Bronchial epithelial cell (primary cell): ENCODE results near the gene SDHAF2. TPM values are rescaled to one million over a fixed set of nuclear protein-coding genes. Genes with fewer than 3 reads are reported as not detected.

Experiments
- DNase-seq: peaks from one replicate; pipeline ENCODE4 v3.0.0-alpha.2; 2010; ENCODE audit warnings: low read depth
- FAIRE-seq: peaks from 2 replicates; lab custom pipeline; 2011; peaks lifted over from hg19 to GRCh38; lab: Jason Lieb, UNC
- H3K27me3 ChIP-seq: 2 replicates; pipeline ENCODE4 v1.5.1; 2011; ENCODE audit warnings: low read length; ENCODE audit not compliant: control insufficient read depth, insufficient read depth
- H3K36me3 ChIP-seq: 2 replicates; pipeline ENCODE4 v1.5.1; 2011; ENCODE audit warnings: low read length; ENCODE audit not compliant: control insufficient read depth, insufficient read depth
- H3K4me3 ChIP-seq: 2 replicates; pipeline ENCODE4 v1.5.1; 2011; ENCODE audit warnings: mild to moderate bottlenecking, low read depth, low read length, control low read depth
- total RNA-seq: library from RNA; depleted of rRNA; stranded (reverse); fragments of >200 nt; gene quantifications from 2 replicates; pipeline ENCODE4 v1.2.1, GENCODE V29; 2014
- TF ChIP-seq, protein P1 (sequence below): IDR thresholded peaks from 2 replicates; pipeline ENCODE4 v1.5.1; 2011; ENCODE audit warnings: mild to moderate bottlenecking, moderate library complexity, low read length, control low read depth, inconsistent platforms; ENCODE audit not compliant: insufficient read depth, severe bottlenecking

SDHAF2 gene
- total RNA-seq, 1 donor from 2014 or later: 35.3 TPM

DNA sequence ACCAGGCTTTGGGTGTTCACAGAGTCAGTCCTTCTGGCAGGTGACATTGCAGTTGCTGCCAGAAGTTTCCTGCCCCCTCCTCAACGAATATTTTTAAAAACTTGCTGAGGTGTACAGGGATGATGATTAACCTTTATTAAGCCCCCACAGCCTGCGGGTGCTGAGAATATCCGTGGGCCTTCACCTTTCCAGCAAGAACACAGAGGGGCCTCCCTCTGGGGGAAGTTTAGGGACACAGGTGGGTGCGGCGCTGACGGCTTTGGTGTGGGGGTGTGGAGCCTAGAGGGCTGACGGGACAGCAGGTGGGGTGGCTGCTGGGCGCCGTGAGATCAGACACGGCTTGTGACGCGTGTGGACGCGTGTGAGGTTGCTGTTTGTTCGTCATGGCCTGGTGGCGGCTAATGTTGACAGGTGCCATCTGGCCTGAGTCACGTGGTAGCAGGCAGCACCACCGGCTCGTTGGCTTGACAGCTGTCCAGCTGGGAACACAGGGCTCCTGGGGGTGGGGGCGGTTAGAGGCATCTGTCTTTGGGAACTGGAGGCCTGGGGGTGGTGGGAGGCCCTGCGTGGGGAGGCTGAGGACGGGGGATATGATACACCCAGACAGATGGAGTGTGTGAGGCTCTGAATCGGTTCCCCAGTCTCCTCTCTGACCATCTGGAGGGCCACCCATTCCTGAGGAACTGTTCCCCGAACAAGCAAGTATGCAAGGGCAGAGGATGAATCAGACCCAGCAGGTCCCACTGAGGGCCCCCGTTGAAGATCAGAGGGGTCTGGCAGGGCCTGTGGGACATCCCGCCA, 66.1 kb downstream of the SDHAF2 start:
- Histone ChIP-seq H3K36me3 (no peaks in the 10 kb centered on the region), H3K4me3 (no peak overlapping the region), H3K27me3 (no peaks in the 10 kb centered on the region)
- TF ChIP-seq, protein P1, sequence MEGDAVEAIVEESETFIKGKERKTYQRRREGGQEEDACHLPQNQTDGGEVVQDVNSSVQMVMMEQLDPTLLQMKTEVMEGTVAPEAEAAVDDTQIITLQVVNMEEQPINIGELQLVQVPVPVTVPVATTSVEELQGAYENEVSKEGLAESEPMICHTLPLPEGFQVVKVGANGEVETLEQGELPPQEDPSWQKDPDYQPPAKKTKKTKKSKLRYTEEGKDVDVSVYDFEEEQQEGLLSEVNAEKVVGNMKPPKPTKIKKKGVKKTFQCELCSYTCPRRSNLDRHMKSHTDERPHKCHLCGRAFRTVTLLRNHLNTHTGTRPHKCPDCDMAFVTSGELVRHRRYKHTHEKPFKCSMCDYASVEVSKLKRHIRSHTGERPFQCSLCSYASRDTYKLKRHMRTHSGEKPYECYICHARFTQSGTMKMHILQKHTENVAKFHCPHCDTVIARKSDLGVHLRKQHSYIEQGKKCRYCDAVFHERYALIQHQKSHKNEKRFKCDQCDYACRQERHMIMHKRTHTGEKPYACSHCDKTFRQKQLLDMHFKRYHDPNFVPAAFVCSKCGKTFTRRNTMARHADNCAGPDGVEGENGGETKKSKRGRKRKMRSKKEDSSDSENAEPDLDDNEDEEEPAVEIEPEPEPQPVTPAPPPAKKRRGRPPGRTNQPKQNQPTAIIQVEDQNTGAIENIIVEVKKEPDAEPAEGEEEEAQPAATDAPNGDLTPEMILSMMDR: no peak
- no peak for FAIRE-seq
- no peak for DNase-seq

Other genes with a start within 250 kb of the SDHAF2 start
- not detected in 2 replicates for gene PGA3, start 226.6 kb upstream of the SDHAF2 start, total RNA-seq
- gene PGA4, start 207.8 kb upstream of the SDHAF2 start, total RNA-seq: not detected in 2 replicates
- not detected in 2 replicates for gene PGA5, start 188.9 kb upstream of the SDHAF2 start, total RNA-seq
- 0.26 TPM in 2 replicates for gene VWCE, start 134.8 kb upstream of the SDHAF2 start, total RNA-seq
- gene DDB1, start 97.0 kb upstream of the SDHAF2 start, total RNA-seq: 154 and 228 TPM in 2 replicates
- 22.3 and 22.9 TPM in 2 replicates for gene TKFC, start 96.9 kb upstream of the SDHAF2 start, total RNA-seq
- 30.8 and 36.1 TPM in 2 replicates for gene CYB561A3, start 68.2 kb upstream of the SDHAF2 start, total RNA-seq
- gene TMEM138, start 67.8 kb upstream of the SDHAF2 start, total RNA-seq: 10.0 and 12.7 TPM in 2 replicates
- 6.1 and 9.2 TPM in 2 replicates for gene TMEM216, start 37.5 kb upstream of the SDHAF2 start, total RNA-seq
- 10.8 and 11.9 TPM in 2 replicates for gene CPSF7, start 149 bp upstream of the SDHAF2 start, total RNA-seq
- under 0.01 TPM in 1 of 2 replicates, not detected in the other for gene LRRC10B, start 78.6 kb downstream of the SDHAF2 start, total RNA-seq
- gene SYT7, start 151.0 kb downstream of the SDHAF2 start, total RNA-seq: 21.1 and 34.4 TPM in 2 replicates